ENCODE data around the gene CDC25B. TPM values are rescaled to one million over a fixed set of nuclear protein-coding genes. Genes with fewer than 3 reads are reported as not detected.
A peak's percentile ranks its signal among the peaks of the same experiment; 100 is the strongest.
"Not testable (repeated sequence)": the region's sequence is repeated elsewhere in the genome, so short reads cannot be mapped to it uniquely, and the experiment has no call there.

CDC25B gene
- total and polyA plus RNA-seq, 2 donors from 2014 or later = 24.1 to 40.3 TPM

- FAIRE-seq (no peak), DNase-seq (peak in 1 of 5 donors; percentile 28)
- Histone ChIP-seq H3K4me3 (ENCODE audit: low read length in 3 of 3) (peak overlapping the region; percentile 47 to 56 (median 53)), H3K27ac (ENCODE audit: low read depth in 2 of 2, low read length in 2 of 2) (no peak overlapping the region), H3K27me3 (ENCODE audit: control insufficient read depth, insufficient read depth, low read length) (no peaks in the 10 kb centered on the region), H3K9me3 (ENCODE audit: control insufficient read depth in 2 of 3, insufficient read depth in 1 of 3, low read length in 3 of 3) (no peaks in the 10 kb centered on the region), H3K9ac (ENCODE audit: low read length in 3 of 3) (peak overlapping the region in 1 of 3 donors; percentile 27), H3K4me1 (ENCODE audit: control insufficient read depth in 2 of 3, insufficient read depth in 2 of 3, low read depth in 1 of 3, low read length in 3 of 3) (peaks cover 0 to 18% (median 12%) of the 10 kb centered on the region in 3 donors), H3K36me3 (ENCODE audit: control insufficient read depth in 2 of 3, insufficient read depth in 3 of 3, low read length in 3 of 3) (no peaks in the 10 kb centered on the region)
- TF ChIP-seq, protein P1, sequence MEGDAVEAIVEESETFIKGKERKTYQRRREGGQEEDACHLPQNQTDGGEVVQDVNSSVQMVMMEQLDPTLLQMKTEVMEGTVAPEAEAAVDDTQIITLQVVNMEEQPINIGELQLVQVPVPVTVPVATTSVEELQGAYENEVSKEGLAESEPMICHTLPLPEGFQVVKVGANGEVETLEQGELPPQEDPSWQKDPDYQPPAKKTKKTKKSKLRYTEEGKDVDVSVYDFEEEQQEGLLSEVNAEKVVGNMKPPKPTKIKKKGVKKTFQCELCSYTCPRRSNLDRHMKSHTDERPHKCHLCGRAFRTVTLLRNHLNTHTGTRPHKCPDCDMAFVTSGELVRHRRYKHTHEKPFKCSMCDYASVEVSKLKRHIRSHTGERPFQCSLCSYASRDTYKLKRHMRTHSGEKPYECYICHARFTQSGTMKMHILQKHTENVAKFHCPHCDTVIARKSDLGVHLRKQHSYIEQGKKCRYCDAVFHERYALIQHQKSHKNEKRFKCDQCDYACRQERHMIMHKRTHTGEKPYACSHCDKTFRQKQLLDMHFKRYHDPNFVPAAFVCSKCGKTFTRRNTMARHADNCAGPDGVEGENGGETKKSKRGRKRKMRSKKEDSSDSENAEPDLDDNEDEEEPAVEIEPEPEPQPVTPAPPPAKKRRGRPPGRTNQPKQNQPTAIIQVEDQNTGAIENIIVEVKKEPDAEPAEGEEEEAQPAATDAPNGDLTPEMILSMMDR (IDR thresholded peaks at IDR 0.05; ENCODE audit: borderline replicate concordance, extremely low read depth, insufficient read depth) = no peak
- intact Hi-C loops (cut with DNase I) = no loop called here
Measured at GRCh38 chr20:3787324-3788014, 8.6 kb upstream of the CDC25B start.

DNA sequence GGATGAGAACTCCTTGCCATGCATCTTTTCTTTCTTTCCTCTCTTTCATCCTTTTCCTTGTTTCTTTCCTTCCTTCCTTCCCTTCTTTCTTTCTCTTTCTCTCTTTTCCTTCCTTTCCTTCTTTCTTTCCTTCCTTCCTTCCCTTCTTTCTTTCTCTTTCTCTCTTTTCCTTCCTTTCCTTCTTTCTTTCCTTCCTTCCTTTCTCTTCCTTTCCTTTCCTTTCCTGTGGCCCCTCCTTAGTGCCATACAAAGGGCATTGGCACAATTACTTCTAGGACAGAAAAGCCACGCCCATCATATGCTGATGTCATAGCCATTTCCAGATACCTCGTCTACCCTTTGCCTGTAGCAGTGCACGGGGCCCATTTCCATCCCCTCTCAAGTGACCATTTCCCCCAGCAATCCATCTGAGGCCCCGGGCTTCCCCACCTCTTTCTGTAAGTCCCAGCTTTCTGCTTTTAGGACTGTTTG lies 7.4 kb upstream of the CDC25B start:
- DNase-seq = peak in 1 of 5 donors; percentile 16
- H3K9me3 ChIP-seq (ENCODE audit: control insufficient read depth in 2 of 3, insufficient read depth in 1 of 3, low read length in 3 of 3) = no peaks in the 10 kb centered on the region
- H3K4me3 ChIP-seq (ENCODE audit: low read length in 3 of 3) = no peak overlapping the region
- no peaks in the 10 kb centered on the region for H3K27me3 ChIP-seq (ENCODE audit: control insufficient read depth, insufficient read depth, low read length)
- H3K4me1 ChIP-seq (ENCODE audit: control insufficient read depth in 2 of 3, insufficient read depth in 2 of 3, low read depth in 1 of 3, low read length in 3 of 3) = peaks cover 0 to 18% (median 12%) of the 10 kb centered on the region in 3 donors
- intact Hi-C loops (cut with DNase I) = no loop called here
- no peaks in the 10 kb centered on the region for H3K36me3 ChIP-seq (ENCODE audit: control insufficient read depth in 2 of 3, insufficient read depth in 3 of 3, low read length in 3 of 3)
- H3K27ac ChIP-seq (ENCODE audit: low read depth in 2 of 2, low read length in 2 of 2) = no peak overlapping the region
- H3K9ac ChIP-seq (ENCODE audit: low read length in 3 of 3) = no peak overlapping the region
- FAIRE-seq = no peak
- TF ChIP-seq, protein P1 (IDR thresholded peaks at IDR 0.05; ENCODE audit: borderline replicate concordance, extremely low read depth, insufficient read depth) = no peak

DNA sequence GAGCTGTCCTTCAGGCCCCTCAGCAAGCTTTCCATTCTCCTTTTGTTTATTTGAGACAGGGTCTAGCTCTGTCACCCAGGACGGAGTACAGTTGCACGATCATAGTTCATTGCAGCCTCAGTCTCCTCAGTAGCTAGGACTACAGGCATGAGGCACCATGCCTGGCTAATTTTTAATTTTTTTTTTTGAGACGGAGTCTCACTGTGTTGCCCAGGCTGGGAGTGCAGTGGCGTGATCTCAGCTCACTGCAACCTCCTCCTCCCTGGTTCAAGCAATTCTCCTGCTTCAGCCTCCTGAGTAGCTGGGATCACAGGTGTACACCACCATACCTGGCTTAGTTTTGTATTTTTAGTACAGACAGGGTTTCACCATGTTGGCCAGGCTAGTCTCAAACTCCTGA lies 6.9 kb upstream of the CDC25B start:
- H3K27me3 ChIP-seq (ENCODE audit: control insufficient read depth, insufficient read depth, low read length); H3K36me3 ChIP-seq (ENCODE audit: control insufficient read depth in 2 of 3, insufficient read depth in 3 of 3, low read length in 3 of 3); H3K4me3 ChIP-seq (ENCODE audit: low read length in 3 of 3); intact Hi-C loops (cut with DNase I); FAIRE-seq; H3K27ac ChIP-seq (ENCODE audit: low read depth in 2 of 2, low read length in 2 of 2); H3K9me3 ChIP-seq (ENCODE audit: control insufficient read depth in 2 of 3, insufficient read depth in 1 of 3, low read length in 3 of 3); H3K9ac ChIP-seq (ENCODE audit: low read length in 3 of 3): not testable (repeated sequence)
- peaks cover 0 to 18% (median 12%) of the 10 kb centered on the region in 3 donors for H3K4me1 ChIP-seq (ENCODE audit: control insufficient read depth in 2 of 3, insufficient read depth in 2 of 3, low read depth in 1 of 3, low read length in 3 of 3)
- DNase-seq = peak in 1 of 5 donors; percentile 11

DNA sequence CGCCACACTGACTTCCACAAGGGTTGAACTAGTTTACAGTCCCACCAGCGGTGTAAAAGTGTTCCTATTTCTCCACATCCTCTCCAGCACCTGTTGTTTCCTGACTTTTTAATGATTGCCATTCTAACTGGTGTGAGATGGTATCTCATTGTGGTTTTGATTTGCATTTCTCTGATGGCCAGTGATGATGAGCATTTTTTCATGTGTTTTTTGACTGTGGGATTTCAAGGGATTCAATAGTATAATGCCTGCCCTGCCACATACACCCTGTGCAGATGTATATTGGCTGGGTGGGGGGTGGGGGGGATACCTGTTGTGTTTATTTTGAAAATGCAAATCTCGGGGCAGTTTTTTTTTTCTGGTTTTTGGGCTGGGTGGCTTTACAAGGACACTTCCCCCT lies 1.9 kb upstream of the CDC25B start:
- H3K27me3 ChIP-seq (ENCODE audit: control insufficient read depth, insufficient read depth, low read length); DNase-seq; H3K4me1 ChIP-seq (ENCODE audit: control insufficient read depth in 2 of 3, insufficient read depth in 2 of 3, low read depth in 1 of 3, low read length in 3 of 3); intact Hi-C loops (cut with DNase I); H3K36me3 ChIP-seq (ENCODE audit: control insufficient read depth in 2 of 3, insufficient read depth in 3 of 3, low read length in 3 of 3); FAIRE-seq; H3K27ac ChIP-seq (ENCODE audit: low read depth in 2 of 2, low read length in 2 of 2); H3K9me3 ChIP-seq (ENCODE audit: control insufficient read depth in 2 of 3, insufficient read depth in 1 of 3, low read length in 3 of 3); H3K4me3 ChIP-seq (ENCODE audit: low read length in 3 of 3); H3K9ac ChIP-seq (ENCODE audit: low read length in 3 of 3): not testable (repeated sequence)

All from kidney (tissue), 14 donors.